Spleen (tissue), 7 donors: ENCODE measurements around the gene INTS13.

ENCODE experiments used
- CTCF ChIP-seq, 11 experiments: fragments of 200-600 bp in 7 of 11; fragments of 450-650 bp in 4 of 11; sonication (generic) in 4 of 11; IDR thresholded peaks in 8 of 11; conservative IDR thresholded peaks in 3 of 11; 1 replicate in 7 of 11; 2 replicates in 4 of 11; pipeline versions ENCODE4 v1.4.0 to v1.8.0; 2016 to 2021; ENCODE audit warnings: antibody characterized with exemption in 11 of 11, inconsistent platforms in 4 of 11, mild to moderate bottlenecking in 1 of 11
- POLR2AphosphoS5 ChIP-seq, 3 donors: sonication (generic); formaldehyde crosslinking; IDR thresholded peaks; one replicate each; pipeline ENCODE4 v1.5.1; 2017; ENCODE audit warnings: antibody characterized with exemption in 3 of 3
- donor health status: DM: no; HTN: no; CAD: no; lungs with moderate emphysema.
- donor health status: DM: no; HTN: no; CAD: no.
- donor health status: DM: no; HTN: no; CAD: no.

GRCh38 chr12:26939192-26939832, 1.5 kb upstream of the INTS13 start:
- no peak for TF ChIP-seq POLR2AphosphoS5 (IDR thresholded peaks at IDR 0.05)
- TF ChIP-seq CTCF (IDR thresholded peaks at IDR 0.05 in 8 of 11, conservative IDR thresholded peaks at IDR 0.05 in 3 of 11) = no peak
